NCI-H1417 (cell line): ENCODE measurements around the gene TIAM1.

Experiments used
- DNase-seq, 3 experiments: peaks; one replicate each; lab custom pipeline; 2025; lab: John Stamatoyannopoulos, UW

Gene TIAM1

GRCh38 chr21:31283025-31283424, 61.0 kb downstream of the TIAM1 start:
- no peak for DNase-seq

GRCh38 chr21:31282095-31282709, 61.9 kb downstream of the TIAM1 start:
- DNase-seq = no peak

GRCh38 chr21:31281561-31281960, 62.5 kb downstream of the TIAM1 start:
- DNase-seq = no peak

DNA sequence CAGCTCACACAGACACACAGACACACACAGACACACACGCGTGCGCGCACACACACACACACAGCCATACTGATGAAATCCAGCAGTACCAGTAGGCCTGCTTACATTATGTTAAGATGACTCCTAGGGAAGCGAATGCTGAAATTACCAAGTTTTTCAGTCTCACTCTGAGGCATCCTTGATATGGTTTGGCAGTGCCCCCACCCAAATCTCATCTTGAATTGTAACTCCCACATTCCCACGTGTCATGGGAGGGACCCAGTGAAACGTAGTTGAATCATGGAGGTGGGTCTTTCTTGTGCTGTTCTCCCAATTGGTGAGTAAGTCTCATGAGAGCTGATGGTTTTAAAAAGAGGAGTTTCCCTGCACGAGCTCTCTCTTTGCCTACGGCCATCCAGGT, 64.1 kb downstream of the TIAM1 start:
- no peak for DNase-seq

DNA sequence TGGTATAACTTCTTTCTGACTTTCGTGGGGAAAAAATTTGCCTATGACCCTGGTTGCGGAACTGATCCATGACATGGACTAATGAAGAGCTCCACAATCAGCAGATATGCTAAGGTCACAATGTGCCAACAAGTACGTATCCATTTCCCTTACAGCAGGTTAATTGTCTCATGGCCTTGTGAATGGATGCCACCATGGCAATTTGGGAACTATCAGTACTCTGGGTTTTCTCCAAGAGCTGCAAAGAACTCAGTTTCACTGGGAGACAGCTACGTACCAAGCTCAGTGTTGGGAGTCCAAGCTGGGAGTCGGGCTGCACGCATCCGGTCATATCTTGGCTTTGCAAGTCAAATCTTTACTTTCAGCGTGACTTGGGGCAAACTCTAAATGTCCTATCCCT, 64.8 kb downstream of the TIAM1 start:
- no peak for DNase-seq

GRCh38 chr21:31278511-31279130, 65.4 kb downstream of the TIAM1 start:
- DNase-seq = no peak

DNA sequence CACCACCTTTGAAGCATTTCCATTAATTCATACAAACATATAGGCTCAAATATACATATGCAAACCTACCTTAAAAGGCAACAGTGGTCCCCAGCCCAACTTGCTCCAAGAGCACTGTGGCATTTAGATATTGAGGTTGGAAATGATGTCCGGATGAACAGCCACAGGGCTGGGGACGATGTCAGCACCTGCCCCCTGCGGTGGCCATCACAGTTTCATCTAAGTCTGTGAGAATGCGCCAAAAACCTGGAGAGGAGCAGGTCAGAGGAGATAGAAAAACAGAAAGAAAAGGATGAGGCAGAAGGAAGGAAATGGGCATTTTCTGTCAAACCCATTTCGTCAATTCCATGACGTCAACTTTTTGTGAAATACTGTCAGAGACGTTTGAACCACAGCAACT, 67.4 kb downstream of the TIAM1 start:
- no peak for DNase-seq

DNA sequence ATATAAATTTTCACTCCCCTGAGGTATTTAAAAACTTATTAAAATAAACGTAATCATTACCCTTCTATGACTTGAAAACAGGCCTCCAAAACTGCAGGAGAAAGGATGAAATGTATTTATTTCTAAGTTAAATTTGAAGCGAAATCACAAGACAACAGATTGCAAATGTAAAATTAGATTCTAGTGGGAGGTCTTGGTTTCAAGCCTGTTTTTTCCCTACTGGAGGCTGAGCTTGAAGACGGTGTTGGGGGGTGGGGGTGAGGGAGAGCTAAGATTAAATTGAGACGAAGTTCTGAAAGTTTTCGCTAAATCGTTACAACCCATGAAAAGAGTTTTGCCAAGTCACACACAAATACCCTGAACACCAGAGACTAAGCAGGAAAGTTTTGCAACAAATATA, 68.2 kb downstream of the TIAM1 start:
- no peak for DNase-seq

- no peak for DNase-seq
These were observed 70.8 kb downstream of the TIAM1 start for GRCh38 chr21:31273278-31273677.

- no peak for DNase-seq
These were observed 76.0 kb downstream of the TIAM1 start for GRCh38 chr21:31268090-31268489.

- no peak for DNase-seq
These were observed 76.4 kb downstream of the TIAM1 start for GRCh38 chr21:31267644-31268043.

DNA sequence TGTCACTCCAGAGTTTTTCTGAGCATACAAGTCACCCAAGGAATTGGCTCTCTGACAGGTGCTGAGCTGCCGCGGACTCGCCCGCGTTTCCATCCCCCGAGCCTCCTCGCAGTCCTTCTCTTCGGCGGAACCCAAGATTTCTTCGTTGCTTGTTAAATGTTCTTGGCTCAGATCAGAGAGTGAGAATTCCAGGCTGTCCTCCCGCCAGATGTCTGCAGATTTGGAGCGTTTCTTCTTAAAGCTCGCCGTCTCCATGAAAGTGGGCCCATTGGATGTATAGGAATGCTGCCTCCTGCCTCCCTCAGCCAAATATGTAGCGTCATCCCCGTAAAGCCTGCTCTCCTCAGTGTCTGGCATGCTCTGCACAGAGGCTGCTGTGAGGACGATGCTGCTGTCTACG, 77.8 kb downstream of the TIAM1 start:
- DNase-seq = no peak

DNA sequence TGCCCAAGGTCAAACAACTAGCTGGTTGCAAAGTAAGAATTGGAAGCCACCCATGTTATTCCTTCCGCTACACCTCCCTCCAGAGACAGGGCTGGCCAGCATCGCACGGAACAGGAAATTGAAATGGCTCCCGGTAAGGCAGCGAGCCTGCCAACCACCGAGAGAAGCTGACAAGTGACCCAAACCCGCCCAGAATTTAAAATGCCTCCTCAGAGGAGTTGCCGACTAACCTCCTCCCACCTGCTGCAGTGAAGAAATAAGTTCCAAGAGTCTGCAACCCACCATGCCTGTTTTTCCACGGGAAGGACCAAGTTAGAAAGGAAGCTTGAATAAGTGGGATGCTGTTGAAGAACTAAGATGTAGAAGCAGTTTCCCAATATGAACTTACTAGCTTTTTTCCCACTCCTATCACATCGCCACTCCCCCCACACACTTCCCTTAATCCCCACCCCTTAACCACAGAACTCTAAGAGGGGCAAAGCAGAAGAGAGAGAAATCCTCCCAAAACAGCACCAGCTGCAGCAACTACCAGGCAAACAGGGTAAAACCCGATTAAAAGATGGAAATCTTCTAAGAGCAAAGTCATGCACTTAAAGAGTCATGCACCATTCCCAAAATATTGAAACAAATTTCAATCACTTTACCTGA, 78.6 kb downstream of the TIAM1 start:
- no peak for DNase-seq

GRCh38 chr21:31264574-31264973, 79.5 kb downstream of the TIAM1 start:
- no peak for DNase-seq

DNA sequence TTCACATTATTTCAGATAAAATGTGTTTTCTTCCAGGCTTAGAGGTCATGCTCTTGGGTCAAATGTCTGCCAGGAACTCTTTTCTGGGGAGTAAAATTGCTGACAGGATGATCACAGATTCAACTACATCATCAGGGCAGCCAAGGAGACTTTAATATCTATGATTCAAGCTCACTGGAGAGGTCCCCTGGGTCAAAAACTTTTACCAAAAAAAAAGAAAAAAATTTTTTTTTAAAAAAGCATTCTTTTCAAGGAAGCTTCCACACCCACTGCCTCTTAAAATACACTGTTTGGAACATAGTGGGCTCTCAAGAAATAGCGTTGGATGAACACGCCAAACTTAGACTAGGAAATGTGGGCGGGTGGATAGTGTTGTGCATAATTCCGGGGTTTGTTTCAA, 81.3 kb downstream of the TIAM1 start:
- no peak for DNase-seq

- DNase-seq = no peak
These were observed 82.3 kb downstream of the TIAM1 start for GRCh38 chr21:31261759-31262158.

DNA sequence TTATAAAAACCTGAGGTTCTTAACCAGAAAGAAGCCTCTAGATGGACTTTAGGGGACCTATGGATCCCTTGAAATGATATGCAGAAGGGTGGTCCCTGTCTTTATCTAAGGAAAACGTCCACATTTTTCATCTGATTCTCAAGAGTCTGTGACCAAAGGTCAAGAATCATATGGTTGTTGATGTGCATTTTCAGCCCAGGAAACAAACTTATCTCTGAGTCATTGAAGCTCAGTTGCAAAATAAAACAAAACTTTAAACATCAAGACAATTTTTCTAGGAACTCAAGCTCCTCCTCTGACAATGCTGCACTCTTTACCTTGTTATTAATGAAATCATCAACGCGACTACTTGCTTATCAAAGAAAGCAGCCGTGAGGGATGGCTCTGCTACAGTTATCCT, 83.3 kb downstream of the TIAM1 start:
- DNase-seq = no peak

DNA sequence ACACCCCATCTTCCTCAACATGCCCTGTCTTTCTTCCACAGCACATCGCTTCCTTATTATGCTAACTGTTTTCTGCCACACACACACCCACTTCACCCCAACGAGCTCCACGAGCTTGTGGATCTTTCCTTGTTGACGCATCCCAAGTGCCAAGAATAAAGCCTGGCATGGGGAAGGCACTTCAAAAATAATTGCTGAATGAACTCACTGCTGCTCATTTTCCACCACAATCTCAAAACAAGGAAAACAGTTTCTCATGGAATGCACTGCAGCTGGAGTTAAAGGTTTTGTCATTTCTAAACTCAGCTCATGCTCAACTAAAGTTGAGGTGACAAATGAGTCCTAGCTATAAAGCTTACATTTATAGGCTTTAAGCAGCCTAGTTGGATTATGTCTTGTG, 86.0 kb downstream of the TIAM1 start:
- DNase-seq = peak in 1 of 3 experiments; percentile 30

DNA sequence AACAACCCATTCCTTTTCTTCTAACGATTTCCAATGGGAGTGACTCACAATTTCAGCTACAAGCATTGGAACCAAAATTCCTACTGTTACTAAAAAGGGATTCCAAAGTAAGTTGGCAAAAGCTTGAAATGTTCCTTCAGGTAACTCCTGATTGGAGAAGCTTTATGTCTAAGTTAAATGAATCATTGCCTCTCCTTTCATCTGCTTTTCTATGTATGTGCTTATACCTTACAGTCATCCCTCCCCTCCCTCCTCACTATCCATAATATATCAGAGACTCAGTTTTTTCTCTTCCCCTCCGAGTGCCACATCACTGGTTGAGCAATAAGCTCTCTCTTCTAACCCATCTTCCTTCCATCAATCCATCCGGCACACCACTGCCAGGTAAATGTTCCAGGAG, 86.8 kb downstream of the TIAM1 start:
- DNase-seq = no peak

GRCh38 chr21:31255896-31256295, 88.2 kb downstream of the TIAM1 start:
- DNase-seq = peak in 1 of 3 experiments; percentile 21

DNA sequence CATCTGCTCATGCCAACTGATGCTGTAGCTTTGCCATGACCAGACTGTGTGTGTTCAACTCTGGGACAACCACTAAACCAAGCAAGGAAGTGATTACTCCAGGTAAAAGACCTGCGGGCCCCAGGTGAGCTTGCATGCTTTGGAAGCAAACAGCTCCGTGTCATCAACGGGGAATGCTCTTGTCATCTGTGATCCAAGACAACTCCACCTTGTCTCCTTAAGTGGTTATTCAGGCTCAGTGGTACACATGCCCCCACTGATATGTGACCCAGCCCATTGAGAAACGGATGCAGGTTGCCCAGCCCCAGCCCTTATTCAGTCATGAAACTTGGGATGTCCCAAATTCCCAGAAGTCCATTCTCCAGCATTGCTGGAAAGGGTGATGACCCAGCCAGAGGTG, 89.0 kb downstream of the TIAM1 start:
- no peak for DNase-seq

DNA sequence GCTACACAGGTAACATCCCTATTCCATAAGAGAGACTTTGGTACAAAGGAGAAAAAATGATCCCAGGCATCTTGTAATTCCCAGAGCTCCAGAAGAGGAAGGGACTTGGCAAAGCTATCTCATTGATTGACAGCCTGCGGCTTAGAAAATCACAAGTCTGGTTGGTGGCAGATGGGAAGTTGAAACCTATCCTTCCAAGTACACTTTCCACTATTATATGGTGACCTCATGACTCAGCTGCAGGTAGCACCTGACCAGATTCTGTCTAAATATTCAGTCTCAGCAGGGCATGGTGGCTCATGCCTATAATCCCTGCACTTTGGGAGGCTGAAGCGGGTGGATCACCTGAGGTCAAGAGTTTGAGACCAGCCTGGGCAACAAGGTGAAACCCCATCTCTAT, 89.9 kb downstream of the TIAM1 start:
- DNase-seq = no peak

DNA sequence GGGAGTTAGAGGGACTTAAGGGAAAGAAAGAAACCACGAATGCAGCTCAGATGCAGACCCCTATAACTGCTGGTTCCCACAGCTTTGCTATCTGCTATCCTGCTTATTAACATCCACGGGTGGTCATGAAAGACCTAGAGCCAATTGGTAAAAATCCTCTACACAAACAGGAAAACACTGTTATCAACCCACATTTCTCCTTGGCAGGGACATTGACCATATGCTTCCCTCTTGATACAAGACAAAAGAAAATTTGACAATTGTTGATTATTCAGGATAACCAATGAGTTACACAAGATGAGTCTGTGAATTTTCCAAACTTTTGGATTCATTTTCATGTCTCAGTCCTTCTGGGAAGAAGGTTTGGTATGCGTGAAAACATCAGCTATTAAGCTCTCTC, 90.4 kb downstream of the TIAM1 start:
- no peak for DNase-seq

GRCh38 chr21:31252611-31253010, 91.5 kb downstream of the TIAM1 start:
- no peak for DNase-seq
